HEK293 (cell line): ENCODE data around the gene ENDOD1.
A peak's percentile ranks its signal among the peaks of the same experiment; 100 is the strongest.

Experiments used
- CTCF ChIA-PET: fragments of 350-600 bp; formaldehyde crosslinking; extraction: SDS; loops from one replicate; lab custom pipeline; 2021; ENCODE audit warnings: antibody characterized with exemption; lab: Yijun Ruan, JAX
- POLR2A ChIA-PET: fragments of 300-600 bp; formaldehyde crosslinking; extraction: SDS; loops from one replicate; lab custom pipeline; 2020; ENCODE audit warnings: antibody characterized with exemption, inconsistent platforms; lab: Yijun Ruan, JAX
- H3K27ac ChIP-seq: fragments of 200-500 bp; sonication (Bioruptor generic); 2 replicates; pipeline ENCODE4 v1.5.1; 2014; ENCODE audit warnings: low read depth, low read length, control low read depth, inconsistent platforms; ENCODE audit errors: extremely low read depth
- H3K36me3 ChIP-seq, 2 experiments: fragments of 200-500 bp in 1 of 2; sonication (Bioruptor generic) in 1 of 2; 1 replicate in 1 of 2; 2 replicates in 1 of 2; pipeline ENCODE4 v1.5.1; 2014 to 2017; ENCODE audit warnings: inconsistent platforms in 2 of 2, low read length in 2 of 2; ENCODE audit not compliant: control insufficient read depth in 2 of 2, insufficient read depth in 1 of 2
- H3K4me1 ChIP-seq: fragments of 200-500 bp; sonication (Bioruptor generic); 2 replicates; pipeline ENCODE4 v1.5.1; 2014; ENCODE audit warnings: mild to moderate bottlenecking, low read length, inconsistent platforms; ENCODE audit not compliant: control insufficient read depth, insufficient read depth
- H3K4me3 ChIP-seq: 2 replicates; pipeline ENCODE4 v1.5.1; 2011; ENCODE audit warnings: low read depth, mild to moderate bottlenecking, control low read depth, low read length, moderate library complexity
- H3K9me3 ChIP-seq: fragments of 200-500 bp; sonication (Bioruptor generic); 2 replicates; pipeline ENCODE4 v1.5.1; 2014; ENCODE audit warnings: low read depth, low read length, inconsistent platforms; ENCODE audit not compliant: control insufficient read depth, insufficient read depth
- GLIS1 ChIP-seq: fragments of 450-650 bp; formaldehyde crosslinking; IDR thresholded peaks from 2 replicates; pipeline ENCODE4 v1.5.1; 2016; ENCODE audit warnings: missing biosample characterization, missing genetic modification characterization
- SCRT2 ChIP-seq: fragments of 450-650 bp; formaldehyde crosslinking; IDR thresholded peaks from 2 replicates; pipeline ENCODE4 v1.5.1; 2016; ENCODE audit warnings: missing biosample characterization, missing genetic modification characterization
- SP3 ChIP-seq: fragments of 450-650 bp; formaldehyde crosslinking; IDR thresholded peaks from 2 replicates; pipeline ENCODE4 v1.5.1; 2016; ENCODE audit warnings: missing biosample characterization, missing genetic modification characterization
- WT1 ChIP-seq: fragments of 450-650 bp; formaldehyde crosslinking; IDR thresholded peaks from 2 replicates; pipeline ENCODE4 v1.5.1; 2016; ENCODE audit warnings: missing biosample characterization, missing genetic modification characterization
- YY2 ChIP-seq: fragments of 450-650 bp; formaldehyde crosslinking; IDR thresholded peaks from 2 replicates; pipeline ENCODE4 v1.5.1; 2016; ENCODE audit warnings: missing biosample characterization, missing genetic modification characterization
- ZBTB20 ChIP-seq: fragments of 450-650 bp; formaldehyde crosslinking; IDR thresholded peaks from 2 replicates; pipeline ENCODE4 v1.5.1; 2016; ENCODE audit warnings: missing biosample characterization, missing genetic modification characterization
- ZBTB21 ChIP-seq: fragments of 450-650 bp; formaldehyde crosslinking; IDR thresholded peaks from 2 replicates; pipeline ENCODE4 v1.5.1; 2017; ENCODE audit warnings: missing biosample characterization, missing genetic modification characterization
- ZFP3 ChIP-seq: fragments of 450-650 bp; formaldehyde crosslinking; IDR thresholded peaks from 2 replicates; pipeline ENCODE4 v1.5.1; 2016; ENCODE audit warnings: low read depth, missing biosample characterization, missing genetic modification characterization
- ZIC2 ChIP-seq: fragments of 450-650 bp; formaldehyde crosslinking; IDR thresholded peaks from 2 replicates; pipeline ENCODE4 v1.5.1; 2016; ENCODE audit warnings: missing biosample characterization, missing genetic modification characterization
- ZNF2 ChIP-seq: fragments of 450-650 bp; formaldehyde crosslinking; IDR thresholded peaks from 2 replicates; pipeline ENCODE4 v1.5.1; 2016; ENCODE audit warnings: missing biosample characterization, missing genetic modification characterization
- ZNF221 ChIP-seq: fragments of 450-650 bp; formaldehyde crosslinking; IDR thresholded peaks from 2 replicates; pipeline ENCODE4 v1.5.1; 2017; ENCODE audit warnings: missing biosample characterization, missing genetic modification characterization, borderline replicate concordance
- ZNF311 ChIP-seq: fragments of 450-650 bp; formaldehyde crosslinking; IDR thresholded peaks from 2 replicates; pipeline ENCODE4 v1.5.1; 2017; ENCODE audit warnings: missing biosample characterization, missing genetic modification characterization, borderline replicate concordance
- ZNF341 ChIP-seq: fragments of 450-650 bp; formaldehyde crosslinking; IDR thresholded peaks from 2 replicates; pipeline ENCODE4; 2016; ENCODE audit warnings: low read depth, missing biosample characterization, missing genetic modification characterization
- ZNF473 ChIP-seq: fragments of 450-650 bp; formaldehyde crosslinking; IDR thresholded peaks from 2 replicates; pipeline ENCODE4 v1.5.1; 2017; ENCODE audit warnings: missing biosample characterization, missing genetic modification characterization
- ZNF549 ChIP-seq: fragments of 450-650 bp; IDR thresholded peaks from 2 replicates; pipeline ENCODE4 v1.5.1; 2018; ENCODE audit warnings: missing biosample characterization, missing genetic modification characterization, mild to moderate bottlenecking, inconsistent platforms, moderate library complexity
- ZNF560 ChIP-seq: fragments of 450-650 bp; formaldehyde crosslinking; IDR thresholded peaks from 2 replicates; pipeline ENCODE4 v1.5.1; 2017; ENCODE audit warnings: missing biosample characterization, missing genetic modification characterization, borderline replicate concordance
- ZNF776 ChIP-seq: fragments of 450-650 bp; formaldehyde crosslinking; IDR thresholded peaks from 2 replicates; pipeline ENCODE4 v1.5.0; 2017; ENCODE audit warnings: missing biosample characterization, missing genetic modification characterization, borderline replicate concordance
- ZSCAN23 ChIP-seq: fragments of 450-650 bp; formaldehyde crosslinking; IDR thresholded peaks from 2 replicates; pipeline ENCODE4 v1.5.1; 2016; ENCODE audit warnings: missing biosample characterization, missing genetic modification characterization
- ZXDB ChIP-seq: fragments of 450-650 bp; formaldehyde crosslinking; IDR thresholded peaks from 2 replicates; pipeline ENCODE4 v1.5.1; 2016; ENCODE audit warnings: missing biosample characterization, missing genetic modification characterization
- TF ChIP-seq, protein P1 (sequence below): fragments of 450-650 bp; formaldehyde crosslinking; IDR thresholded peaks from 2 replicates; pipeline ENCODE4 v1.5.0; 2017; ENCODE audit warnings: missing biosample characterization, missing genetic modification characterization, borderline replicate concordance
- TF ChIP-seq, protein P2 (sequence below): fragments of 450-650 bp; formaldehyde crosslinking; IDR thresholded peaks from 2 replicates; pipeline ENCODE4 v1.5.1; 2016; ENCODE audit warnings: missing biosample characterization, missing genetic modification characterization
- TF ChIP-seq, protein P3 (sequence below): fragments of 450-650 bp; formaldehyde crosslinking; IDR thresholded peaks from 2 replicates; pipeline ENCODE4 v1.5.1; 2017; ENCODE audit warnings: missing biosample characterization, missing genetic modification characterization

Gene ENDOD1

DNA sequence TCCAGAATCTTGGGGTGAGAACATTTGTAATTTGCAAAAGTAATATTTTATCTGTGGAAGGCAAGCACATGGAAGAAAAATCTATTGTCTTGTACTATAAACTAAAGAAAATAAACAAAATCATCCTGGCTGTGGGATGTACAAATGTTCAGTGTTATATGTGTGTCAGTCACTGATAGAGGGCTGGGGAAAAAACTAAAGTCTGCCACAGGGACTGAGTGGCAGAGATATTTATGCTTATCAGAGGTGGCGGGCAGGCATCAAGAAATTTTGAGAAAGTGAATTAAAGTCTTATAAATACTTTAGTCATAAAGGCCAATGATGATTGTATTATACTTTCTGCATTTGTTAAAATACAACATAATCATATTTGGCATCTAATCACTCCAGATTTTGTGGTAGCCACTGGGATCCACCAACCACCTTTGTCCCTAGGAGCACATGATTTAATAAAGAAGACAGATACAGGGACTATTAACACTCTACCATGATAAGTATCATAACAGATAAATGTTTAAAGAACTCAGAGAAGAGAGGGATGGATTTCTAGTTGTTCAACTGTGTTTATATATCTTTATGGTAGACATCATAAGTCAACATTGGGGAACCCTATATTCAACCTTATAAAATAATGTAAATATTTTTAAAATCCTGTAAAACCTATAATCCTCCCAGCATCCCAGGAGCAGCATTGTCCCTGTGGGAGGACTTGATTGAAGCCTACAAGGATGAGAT, 2.6 kb upstream of the ENDOD1 start (continued):
- TF ChIP-seq, protein P1, sequence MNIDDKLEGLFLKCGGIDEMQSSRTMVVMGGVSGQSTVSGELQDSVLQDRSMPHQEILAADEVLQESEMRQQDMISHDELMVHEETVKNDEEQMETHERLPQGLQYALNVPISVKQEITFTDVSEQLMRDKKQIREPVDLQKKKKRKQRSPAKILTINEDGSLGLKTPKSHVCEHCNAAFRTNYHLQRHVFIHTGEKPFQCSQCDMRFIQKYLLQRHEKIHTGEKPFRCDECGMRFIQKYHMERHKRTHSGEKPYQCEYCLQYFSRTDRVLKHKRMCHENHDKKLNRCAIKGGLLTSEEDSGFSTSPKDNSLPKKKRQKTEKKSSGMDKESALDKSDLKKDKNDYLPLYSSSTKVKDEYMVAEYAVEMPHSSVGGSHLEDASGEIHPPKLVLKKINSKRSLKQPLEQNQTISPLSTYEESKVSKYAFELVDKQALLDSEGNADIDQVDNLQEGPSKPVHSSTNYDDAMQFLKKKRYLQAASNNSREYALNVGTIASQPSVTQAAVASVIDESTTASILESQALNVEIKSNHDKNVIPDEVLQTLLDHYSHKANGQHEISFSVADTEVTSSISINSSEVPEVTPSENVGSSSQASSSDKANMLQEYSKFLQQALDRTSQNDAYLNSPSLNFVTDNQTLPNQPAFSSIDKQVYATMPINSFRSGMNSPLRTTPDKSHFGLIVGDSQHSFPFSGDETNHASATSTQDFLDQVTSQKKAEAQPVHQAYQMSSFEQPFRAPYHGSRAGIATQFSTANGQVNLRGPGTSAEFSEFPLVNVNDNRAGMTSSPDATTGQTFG (tag by site-specific recombination): no peak
- TF ChIP-seq ZSCAN23 (tag by site-specific recombination) (no peak), GLIS1 (tag by site-specific recombination) (no peak), YY2 (tag by site-specific recombination) (no peak), ZNF560 (no peak), ZNF776 (tag by site-specific recombination) (no peak)
- TF ChIP-seq, protein P2, sequence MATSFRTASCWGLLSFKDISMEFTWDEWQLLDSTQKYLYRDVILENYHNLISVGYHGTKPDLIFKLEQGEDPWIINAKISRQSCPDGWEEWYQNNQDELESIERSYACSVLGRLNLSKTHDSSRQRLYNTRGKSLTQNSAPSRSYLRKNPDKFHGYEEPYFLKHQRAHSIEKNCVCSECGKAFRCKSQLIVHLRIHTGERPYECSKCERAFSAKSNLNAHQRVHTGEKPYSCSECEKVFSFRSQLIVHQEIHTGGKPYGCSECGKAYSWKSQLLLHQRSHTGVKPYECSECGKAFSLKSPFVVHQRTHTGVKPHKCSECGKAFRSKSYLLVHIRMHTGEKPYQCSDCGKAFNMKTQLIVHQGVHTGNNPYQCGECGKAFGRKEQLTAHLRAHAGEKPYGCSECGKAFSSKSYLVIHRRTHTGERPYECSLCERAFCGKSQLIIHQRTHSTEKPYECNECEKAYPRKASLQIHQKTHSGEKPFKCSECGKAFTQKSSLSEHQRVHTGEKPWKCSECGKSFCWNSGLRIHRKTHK (tag by site-specific recombination): no peak

DNA sequence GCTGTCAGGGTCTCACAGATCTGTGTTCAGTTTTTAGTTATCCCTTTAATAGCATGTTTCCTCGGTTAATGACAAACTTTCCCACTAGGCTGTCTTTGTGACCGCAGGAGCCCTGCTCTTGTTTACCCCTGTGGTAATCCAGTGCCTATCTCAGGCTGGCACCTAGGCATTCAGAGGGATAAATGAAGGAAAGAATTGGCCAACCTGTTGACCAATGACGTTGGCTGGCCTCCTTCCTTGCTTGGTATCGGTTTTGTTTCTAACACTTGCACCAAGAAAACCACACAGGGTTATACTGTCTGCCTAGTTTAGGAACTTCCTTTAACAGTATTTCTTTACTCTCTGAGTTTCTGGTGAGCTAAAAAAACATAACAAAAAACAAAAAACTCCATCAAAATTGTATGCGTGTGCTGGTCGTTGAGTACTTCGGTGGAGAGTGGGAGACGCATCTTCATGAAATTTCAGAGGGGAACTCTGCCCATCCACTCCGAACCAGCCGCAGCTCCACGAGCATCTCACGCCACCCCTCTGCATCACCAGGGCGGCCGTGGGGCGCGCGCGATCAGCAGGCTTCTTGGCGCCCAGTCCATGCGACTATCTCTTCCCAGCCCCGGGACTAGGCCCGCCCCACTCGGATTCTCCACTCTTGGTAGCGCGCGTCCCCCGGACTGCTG, 563 bp upstream of the ENDOD1 start:
- CTCF ChIA-PET: interaction anchor here (0.6 to 7.3 kb wide), 4 partner anchors 10 to 45 kb away, joined by 3 to 63 read pairs (median 4); partner anchors contain the start of gene SRSF8
- peak overlapping the region; percentile 55 for H3K4me3 ChIP-seq
- peak overlapping the region; percentile 21; the same call in 1 of the 2 replicates for H3K27ac ChIP-seq
- no peaks in the 10 kb centered on the region for H3K36me3 ChIP-seq
- TF ChIP-seq ZNF311 (tag by site-specific recombination) (no peak), SCRT2 (0 out of 2 replicates have a peak, but pooled peaks have one; percentile 44), ZBTB20 (tag by site-specific recombination) (peak; percentile 61), GLIS1 (tag by site-specific recombination) (peak; percentile 33; the same call in 1 of the 2 replicates), ZNF221 (no peak), ZNF2 (tag by site-specific recombination) (0 out of 2 replicates have a peak, but pooled peaks have one; percentile 18), ZNF549 (tag by site-specific recombination) (0 out of 2 replicates have a peak, but pooled peaks have one; percentile 55), SP3 (peak; percentile 35), ZNF473 (tag by site-specific recombination) (no peak), WT1 (tag by site-specific recombination) (no peak), ZBTB21 (tag by site-specific recombination) (0 out of 2 replicates have a peak, but pooled peaks have one; percentile 18), ZFP3 (tag by site-specific recombination) (no peak), ZNF341 (tag by site-specific recombination) (0 out of 2 replicates have a peak, but pooled peaks have one; percentile 9), ZXDB (tag by site-specific recombination) (0 out of 2 replicates have a peak, but pooled peaks have one; percentile 13), ZIC2 (tag by site-specific recombination) (0 out of 2 replicates have a peak, but pooled peaks have one; percentile 7)
- TF ChIP-seq, protein P3, sequence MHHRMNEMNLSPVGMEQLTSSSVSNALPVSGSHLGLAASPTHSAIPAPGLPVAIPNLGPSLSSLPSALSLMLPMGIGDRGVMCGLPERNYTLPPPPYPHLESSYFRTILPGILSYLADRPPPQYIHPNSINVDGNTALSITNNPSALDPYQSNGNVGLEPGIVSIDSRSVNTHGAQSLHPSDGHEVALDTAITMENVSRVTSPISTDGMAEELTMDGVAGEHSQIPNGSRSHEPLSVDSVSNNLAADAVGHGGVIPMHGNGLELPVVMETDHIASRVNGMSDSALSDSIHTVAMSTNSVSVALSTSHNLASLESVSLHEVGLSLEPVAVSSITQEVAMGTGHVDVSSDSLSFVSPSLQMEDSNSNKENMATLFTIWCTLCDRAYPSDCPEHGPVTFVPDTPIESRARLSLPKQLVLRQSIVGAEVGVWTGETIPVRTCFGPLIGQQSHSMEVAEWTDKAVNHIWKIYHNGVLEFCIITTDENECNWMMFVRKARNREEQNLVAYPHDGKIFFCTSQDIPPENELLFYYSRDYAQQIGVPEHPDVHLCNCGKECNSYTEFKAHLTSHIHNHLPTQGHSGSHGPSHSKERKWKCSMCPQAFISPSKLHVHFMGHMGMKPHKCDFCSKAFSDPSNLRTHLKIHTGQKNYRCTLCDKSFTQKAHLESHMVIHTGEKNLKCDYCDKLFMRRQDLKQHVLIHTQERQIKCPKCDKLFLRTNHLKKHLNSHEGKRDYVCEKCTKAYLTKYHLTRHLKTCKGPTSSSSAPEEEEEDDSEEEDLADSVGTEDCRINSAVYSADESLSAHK (tag by site-specific recombination): no peak
- POLR2A ChIA-PET: interaction anchor here (2.6 to 3.7 kb wide), 2 partner anchors 19 to 21 kb away, joined by 26 to 28 read pairs; partner anchors contain the start of gene SRSF8
- no peaks in the 10 kb centered on the region for H3K4me1 ChIP-seq
- H3K9me3 ChIP-seq: no peaks in the 10 kb centered on the region
